NCI-H2227 (cell line): ENCODE results near the gene DIPK1B.
"Not testable (repeated sequence)": the region's sequence is repeated elsewhere in the genome, so short reads cannot be mapped to it uniquely, and the experiment has no call there.

Source experiments
- DNase-seq: peaks from one replicate; lab custom pipeline; 2025; ENCODE audit not compliant: unreplicated experiment; lab: John Stamatoyannopoulos, UW

Gene DIPK1B

DNA sequence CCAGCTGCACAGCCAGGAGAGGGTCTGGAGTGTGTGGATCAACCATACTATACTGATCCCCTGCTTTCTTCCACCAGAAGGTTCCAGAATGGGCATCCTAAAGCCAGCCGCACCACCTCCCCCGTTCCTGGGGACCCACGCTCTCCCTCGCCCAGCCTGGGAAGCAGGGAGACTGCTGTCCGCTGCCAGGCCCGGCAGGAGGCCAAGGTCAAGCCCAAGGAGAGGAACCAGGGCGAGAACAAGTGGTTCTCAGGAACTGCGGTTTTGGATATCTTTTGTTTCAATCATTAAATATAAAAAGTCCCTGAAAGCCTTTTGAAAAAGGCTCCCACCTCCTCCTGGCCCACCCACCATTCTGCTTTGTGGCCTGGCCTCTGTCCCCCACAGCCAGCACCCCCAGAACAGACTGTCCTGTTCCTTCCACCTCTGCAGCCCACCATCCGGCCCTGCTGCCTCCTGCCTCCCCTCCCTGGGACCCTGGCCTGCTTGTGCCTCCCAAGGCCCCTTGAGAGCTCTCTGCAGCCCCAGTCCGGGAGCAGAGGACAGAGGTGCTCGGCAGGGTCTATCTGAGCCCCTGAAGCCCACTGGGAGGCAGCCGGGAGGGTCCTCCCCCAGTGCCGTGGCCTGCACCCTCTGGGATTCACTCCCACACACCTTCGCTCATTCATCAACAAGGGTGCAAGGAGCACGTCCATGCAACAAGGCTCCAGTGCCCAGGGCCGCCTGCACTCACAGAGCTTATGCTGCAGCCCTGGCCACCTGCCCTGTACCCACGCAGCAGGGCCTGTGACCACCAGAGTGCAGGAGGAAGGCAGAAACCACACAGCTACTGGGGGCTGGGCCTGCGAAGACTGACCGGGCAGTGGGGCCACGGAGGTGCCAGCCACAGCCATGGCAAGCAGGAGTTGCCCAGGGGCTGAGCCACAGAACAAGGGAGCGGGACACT lies 36.6 kb downstream of the DIPK1B start:
- no peak for DNase-seq

- DNase-seq: no peak
These were observed 38.2 kb downstream of the DIPK1B start for GRCh38 chr9:136750526-136750925.

GRCh38 chr9:136751244-136751643 lies 38.9 kb downstream of the DIPK1B start:
- DNase-seq: no peak

GRCh38 chr9:136751814-136752213 lies 39.4 kb downstream of the DIPK1B start:
- no peak for DNase-seq

DNA sequence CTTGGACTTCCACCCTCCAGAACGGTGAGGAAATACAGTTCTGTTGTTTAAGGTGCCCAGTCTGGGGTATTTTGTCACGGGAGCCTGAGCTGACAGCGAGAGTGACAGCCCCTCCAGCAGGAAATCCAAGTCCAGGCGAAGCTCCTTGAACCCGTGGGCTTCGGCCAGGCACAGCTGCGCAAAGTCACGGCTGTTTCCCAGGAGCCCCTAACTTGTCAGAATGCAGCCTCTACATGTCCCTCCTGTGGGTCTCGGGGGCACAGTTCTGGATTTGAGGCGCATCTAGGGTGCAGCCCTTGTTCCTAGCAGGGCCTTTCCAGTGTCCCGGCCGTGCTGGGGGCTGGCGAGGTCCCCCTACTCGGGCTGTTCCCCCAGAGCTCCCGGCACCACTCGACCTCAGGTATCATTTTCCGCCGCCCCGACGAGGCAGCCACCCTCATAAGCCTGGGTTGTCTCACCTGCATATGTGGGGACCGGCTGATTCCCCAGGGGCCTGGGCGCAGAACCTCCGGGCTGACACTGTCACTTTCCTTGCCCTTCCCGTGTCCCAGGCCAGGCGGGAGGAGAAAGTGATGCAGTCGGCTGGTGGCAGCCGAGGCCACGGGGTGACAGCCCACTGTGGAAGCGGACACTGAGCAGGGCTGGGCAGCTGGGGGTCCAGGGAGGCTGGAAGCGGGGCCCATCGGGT lies 41.1 kb downstream of the DIPK1B start:
- no peak for DNase-seq

- no peak for DNase-seq
These were observed 41.7 kb downstream of the DIPK1B start for GRCh38 chr9:136754059-136754572.

GRCh38 chr9:136754626-136755301 lies 42.4 kb downstream of the DIPK1B start:
- no peak for DNase-seq

DNA sequence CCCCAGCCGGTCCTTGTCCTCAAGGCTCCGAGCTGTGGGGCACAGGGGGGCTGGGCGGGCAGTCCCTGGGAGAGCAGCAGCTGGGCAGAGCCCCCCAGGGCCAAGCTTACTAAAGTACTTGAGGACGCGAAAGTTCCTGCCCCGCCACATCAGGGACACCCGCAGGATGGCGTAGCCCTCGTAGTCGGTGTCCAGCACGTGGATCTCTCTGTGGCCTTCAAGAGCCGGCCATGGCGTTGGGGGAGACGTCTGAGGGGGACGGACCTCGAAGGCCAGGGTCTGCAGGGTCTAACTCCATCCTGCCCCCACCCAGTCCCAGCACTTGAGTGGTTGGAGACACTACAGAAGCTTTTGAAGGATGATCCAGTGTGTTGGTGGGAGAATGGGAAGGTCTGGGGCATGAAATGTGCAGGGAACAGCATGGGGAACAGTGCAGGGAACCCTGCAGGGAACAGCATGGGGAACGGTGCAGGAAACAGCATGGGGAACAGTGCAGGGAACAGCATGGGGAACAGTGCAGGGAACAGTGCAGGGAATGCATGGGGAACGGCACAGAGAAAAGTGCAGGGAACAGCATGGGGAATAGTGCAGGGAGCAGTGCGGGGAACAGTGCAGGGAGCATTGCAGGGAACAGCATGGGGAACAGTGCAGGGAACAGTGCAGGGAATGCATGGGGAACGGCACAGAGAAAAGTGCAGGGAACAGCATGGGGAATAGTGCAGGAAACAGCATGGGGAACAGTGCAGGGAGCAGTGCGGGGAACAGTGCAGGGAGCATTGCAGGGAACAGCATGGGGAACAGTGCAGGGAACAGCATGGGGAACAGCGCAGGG lies 43.1 kb downstream of the DIPK1B start:
- not testable (repeated sequence) for DNase-seq

DNA sequence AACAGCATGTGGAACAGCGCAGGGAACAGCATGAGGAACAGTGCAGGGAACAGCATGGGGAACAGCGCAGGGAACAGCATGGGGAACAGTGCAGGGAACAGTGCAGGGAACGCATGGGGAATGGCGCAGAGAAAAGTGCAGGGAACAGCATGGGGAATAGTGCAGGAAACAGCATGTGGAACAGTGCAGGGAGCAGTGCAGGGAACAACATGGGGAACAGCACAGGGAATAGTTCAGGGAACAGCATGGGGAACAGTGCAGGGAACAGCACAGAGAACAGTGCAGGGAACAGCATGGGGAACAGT lies 43.7 kb downstream of the DIPK1B start:
- DNase-seq: no peak

DNA sequence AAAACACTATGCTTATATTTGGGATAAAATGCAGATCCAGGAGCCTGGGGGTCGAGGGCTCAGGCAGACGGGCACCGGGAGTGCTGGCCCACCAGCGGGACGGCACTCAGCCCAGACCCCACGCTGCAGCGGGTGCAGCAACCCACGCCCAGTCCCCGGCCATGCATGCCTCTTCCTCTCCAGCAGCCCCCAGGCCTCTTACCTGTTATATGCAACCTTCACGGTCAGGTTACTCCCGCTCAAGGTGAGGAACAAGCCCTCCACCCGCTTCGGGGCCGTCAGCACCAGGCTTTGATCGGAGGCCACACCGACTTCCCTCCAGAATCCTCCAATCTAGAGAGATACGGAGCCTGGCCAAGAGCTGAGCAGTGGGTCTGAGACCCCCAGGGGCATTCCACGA lies 44.5 kb downstream of the DIPK1B start:
- no peak for DNase-seq

DNA sequence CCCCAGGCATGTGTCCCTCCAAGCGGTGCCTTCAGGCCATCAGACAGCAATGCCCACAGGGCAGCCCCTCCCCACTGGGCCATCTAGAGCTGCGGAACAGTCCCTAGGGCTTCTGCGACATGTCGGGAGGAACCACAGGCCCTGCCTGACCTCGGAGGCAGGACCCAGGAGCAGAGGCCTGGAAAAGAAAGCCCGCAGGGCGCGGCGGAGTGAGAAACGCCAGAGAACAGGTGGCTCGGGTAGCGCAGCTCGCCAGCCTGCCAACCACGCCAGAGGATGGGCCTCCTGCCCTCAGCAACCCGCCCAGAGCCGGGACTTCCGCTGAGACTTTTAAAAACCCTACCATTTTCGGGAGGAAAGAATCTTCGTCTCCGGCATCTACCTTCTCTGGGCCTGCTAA lies 45.0 kb downstream of the DIPK1B start:
- no peak for DNase-seq

DNA sequence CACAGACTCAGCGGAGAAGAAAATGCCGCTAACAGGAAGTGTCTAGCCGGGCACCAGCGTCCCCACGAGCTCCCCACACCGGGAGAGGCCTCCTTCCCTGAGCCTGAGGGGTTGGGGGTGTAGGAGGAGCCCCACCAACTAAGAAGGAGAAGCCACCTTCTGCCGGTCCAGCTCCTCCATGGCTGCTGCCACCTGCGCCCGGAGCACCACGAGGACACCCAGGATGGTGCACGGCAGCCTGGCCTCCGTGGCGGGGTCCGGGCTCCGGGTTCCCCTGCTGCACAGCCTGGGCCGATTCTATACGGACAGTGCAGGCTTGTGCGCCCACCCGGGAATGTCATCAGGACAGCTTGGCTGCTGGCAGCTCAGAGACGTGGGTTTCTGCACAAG lies 45.4 kb downstream of the DIPK1B start:
- no peak for DNase-seq

DNA sequence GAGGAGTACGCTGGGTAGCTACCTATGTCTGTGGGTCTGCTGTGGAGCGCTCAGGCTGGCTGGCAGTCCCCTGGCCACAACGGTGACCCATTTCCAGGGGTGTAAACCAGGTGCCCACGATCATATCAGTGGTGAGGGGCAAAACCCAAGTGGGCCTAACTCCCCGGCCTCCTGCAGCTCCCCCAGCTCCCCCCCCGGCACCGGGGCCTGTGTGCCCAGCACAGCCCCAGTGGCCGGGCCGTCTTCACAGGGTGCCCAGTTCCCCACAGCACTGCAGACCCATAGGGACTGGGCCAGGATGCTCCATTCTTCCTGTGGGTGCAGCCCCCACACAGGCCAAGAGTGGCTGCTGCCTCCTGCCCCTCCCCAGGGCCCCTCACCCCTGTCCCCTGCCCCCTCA lies 46.6 kb downstream of the DIPK1B start:
- no peak for DNase-seq

DNA sequence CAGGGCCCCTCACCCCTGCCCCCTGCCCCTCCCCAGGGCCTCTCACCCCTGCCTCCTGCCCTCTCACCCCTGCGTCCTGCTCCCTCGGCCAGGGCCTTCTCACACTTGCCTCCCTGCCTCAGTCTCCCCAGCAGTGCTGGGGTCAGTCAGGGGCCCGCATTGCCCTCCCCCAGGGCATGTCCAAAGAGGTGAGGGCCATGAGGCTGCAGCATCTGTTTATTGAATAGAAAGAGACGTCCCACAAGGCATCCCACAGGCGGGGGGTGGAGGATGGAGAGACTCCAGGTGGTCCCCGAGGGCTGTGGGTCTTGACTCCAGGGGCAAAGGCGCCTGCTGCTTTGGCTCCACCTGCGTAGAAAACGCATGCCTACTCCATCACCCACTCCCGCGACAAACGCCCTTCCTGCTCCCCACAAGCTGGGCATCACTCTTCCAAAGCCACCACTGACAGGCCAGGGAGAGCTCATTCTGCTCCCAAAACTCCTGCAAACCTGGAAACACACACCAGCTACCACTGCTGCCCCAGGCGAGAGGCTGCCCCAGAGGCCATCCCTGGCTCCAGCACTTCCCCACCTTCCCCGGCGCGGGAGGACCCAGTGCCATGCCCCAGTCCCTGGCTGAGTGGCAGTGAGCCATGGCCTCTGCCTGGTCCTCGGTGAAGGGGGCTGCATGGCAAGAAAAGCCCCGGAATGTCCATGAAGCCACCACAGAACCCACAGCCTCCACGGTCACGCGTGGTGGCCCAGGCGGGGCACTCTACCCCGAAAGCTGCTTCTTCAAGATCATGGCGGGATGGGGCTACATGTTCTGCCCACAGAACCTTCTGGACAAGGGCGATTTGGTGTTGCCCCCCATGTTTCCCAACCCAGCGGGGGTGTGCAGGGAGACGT lies 47.3 kb downstream of the DIPK1B start:
- DNase-seq: no peak

GRCh38 chr9:136760424-136760823 lies 48.1 kb downstream of the DIPK1B start:
- DNase-seq: no peak

DNA sequence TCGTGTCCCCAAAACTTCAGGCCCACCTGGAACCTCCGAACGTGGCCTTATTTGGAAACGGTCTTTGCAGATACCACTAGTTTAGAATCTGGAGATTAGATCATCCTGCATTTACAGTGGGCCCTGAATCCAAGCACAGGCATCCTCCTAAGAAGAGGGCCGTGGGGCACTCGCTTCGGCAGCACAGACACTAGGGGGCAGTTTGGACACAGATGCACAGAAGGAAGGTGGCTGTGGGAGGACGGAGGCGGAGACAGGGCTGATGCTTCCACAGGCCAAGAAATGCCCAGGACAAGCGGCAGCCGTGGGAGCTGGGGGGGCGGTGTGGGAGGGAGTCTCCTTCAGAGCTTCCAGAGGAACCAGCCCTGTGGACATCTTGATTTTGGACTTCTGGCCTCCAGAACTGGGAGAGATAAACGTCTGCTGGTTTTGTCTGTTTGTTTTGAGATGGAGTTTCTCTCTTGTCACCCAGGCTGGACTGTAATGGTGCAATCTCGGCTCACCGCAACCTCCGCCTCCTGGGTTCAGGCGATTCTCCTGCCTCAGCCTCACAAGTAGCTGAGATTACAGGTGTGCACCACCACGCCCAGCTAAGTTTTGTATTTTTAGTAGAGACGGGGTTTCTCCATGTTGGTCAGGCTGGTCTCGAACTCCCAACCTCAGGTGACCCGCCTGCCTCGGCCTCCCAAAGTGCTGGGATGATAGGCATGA lies 48.6 kb downstream of the DIPK1B start:
- DNase-seq: peak; percentile 26

- no peak for DNase-seq
These were observed 49.2 kb downstream of the DIPK1B start for GRCh38 chr9:136761545-136761981.

- no peak for DNase-seq
These were observed 49.9 kb downstream of the DIPK1B start for GRCh38 chr9:136762221-136762691.
